ENCODE data around the gene EEF1A2.

The EEF1A2 gene

DNA sequence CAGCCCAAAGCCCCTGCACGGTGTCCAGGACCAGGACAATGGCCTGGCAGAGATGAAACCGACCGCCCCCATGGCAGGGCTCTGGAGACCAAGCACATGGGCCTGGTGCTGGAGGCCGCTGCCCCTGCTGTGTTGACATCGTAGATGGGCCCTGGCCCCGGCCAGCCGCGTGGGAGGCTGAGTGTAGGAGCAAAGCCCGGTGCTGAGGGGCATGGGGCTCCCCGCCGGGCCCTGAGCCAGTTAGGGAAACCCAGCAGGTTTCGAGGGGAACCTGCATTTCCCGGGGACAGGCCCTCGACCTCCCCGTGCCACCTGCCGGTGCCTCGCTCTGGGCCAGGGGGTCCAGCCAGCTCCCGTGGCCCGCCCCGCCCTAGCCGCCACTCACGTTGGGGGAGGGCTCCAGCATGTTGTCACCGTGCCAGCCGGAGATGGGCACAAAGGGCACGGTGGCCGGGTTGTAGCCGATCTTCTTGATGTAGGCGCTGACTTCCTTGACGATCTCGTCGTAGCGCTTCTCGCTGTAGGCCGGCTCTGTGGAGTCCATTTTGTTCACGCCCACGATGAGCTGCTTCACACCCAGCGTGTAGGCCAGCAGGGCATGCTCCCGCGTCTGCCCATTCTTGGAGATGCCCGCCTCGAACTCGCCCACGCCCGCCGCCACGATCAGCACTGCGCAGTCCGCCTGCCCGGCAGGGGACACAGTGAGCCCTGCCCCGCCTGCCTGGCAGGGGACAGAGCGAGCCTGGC, 4.3 kb downstream of the EEF1A2 start:
- TF ChIP-seq, protein P1, sequence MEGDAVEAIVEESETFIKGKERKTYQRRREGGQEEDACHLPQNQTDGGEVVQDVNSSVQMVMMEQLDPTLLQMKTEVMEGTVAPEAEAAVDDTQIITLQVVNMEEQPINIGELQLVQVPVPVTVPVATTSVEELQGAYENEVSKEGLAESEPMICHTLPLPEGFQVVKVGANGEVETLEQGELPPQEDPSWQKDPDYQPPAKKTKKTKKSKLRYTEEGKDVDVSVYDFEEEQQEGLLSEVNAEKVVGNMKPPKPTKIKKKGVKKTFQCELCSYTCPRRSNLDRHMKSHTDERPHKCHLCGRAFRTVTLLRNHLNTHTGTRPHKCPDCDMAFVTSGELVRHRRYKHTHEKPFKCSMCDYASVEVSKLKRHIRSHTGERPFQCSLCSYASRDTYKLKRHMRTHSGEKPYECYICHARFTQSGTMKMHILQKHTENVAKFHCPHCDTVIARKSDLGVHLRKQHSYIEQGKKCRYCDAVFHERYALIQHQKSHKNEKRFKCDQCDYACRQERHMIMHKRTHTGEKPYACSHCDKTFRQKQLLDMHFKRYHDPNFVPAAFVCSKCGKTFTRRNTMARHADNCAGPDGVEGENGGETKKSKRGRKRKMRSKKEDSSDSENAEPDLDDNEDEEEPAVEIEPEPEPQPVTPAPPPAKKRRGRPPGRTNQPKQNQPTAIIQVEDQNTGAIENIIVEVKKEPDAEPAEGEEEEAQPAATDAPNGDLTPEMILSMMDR (IDR thresholded peaks at IDR 0.05; ENCODE audit: low read length, missing control alignments), result no peak
- H3K4me3 ChIP-seq (replicated peaks; ENCODE audit: low read depth, low read length), result no peak overlapping the region
- DNase-seq (ENCODE audit: low read depth), result no peak

DNA sequence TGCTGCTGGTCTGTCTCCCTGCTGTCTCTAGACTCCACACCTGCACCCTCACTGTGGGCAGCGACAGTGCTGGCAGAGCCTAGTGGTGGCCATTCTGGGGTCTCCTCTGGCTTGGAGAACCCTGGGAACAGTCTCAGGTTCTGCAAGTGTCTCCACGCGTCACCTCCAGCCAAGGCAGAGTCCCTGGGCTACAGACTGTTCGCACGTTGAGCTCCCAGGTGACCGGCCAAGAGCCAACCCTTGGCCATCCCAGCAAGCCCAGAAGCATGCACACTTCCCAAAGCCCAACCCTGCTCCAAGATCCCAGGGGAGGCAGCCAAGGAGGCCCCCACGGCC, 4.8 kb downstream of the EEF1A2 start:
- no peak for DNase-seq (ENCODE audit: low read depth)
- TF ChIP-seq, protein P1 (IDR thresholded peaks at IDR 0.05; ENCODE audit: low read length, missing control alignments), result no peak
- no peak overlapping the region for H3K4me3 ChIP-seq (replicated peaks; ENCODE audit: low read depth, low read length)

DNA sequence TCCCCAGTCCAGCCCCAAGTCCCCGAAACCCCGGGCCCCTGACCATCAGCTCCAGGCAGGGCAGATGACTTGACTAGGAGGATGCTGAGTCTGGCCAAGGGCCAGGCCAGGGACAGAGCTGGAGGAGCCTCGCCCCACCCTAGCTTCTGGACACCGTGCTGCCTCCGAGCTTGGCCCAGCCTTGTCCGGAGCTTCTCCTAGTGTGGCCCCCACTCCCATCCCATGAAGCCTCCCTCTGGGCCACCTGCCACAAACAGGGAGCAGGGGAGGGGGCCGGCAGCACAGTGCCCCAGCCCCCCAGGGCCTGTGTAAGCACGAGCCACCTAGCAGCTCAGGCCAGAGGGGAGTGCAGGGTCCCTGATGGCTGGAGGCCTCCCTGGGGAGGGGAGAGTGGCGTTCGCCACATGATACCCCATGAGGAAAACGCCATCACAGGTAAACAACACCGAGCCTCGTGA, 5.3 kb downstream of the EEF1A2 start:
- no peak overlapping the region for H3K4me3 ChIP-seq (replicated peaks; ENCODE audit: low read depth, low read length)
- TF ChIP-seq, protein P1 (IDR thresholded peaks at IDR 0.05; ENCODE audit: low read length, missing control alignments), result no peak
- DNase-seq (ENCODE audit: low read depth), result no peak

DNA sequence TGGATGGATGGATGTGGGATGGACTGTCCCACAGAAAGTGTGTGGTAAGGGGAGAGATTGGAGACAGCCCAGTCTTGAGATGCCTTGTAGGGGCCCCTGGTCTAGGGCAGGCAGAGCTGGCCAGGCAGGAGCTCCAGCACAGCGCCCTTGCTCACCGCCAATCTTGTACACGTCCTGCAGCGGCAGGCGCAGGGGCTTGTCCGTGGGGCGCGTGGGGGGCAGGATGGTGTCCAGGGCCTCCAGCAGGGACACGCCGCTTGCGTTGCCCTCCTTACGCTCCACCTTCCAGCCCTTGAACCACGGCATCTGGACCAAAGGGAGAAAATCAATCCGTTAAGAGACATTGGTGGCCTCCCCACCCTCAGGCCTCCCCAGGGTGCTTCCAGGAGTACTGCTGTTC, 5.9 kb downstream of the EEF1A2 start:
- H3K4me3 ChIP-seq (replicated peaks; ENCODE audit: low read depth, low read length), result no peak overlapping the region
- TF ChIP-seq, protein P1 (IDR thresholded peaks at IDR 0.05; ENCODE audit: low read length, missing control alignments), result no peak
- no peak for DNase-seq (ENCODE audit: low read depth)

DNA sequence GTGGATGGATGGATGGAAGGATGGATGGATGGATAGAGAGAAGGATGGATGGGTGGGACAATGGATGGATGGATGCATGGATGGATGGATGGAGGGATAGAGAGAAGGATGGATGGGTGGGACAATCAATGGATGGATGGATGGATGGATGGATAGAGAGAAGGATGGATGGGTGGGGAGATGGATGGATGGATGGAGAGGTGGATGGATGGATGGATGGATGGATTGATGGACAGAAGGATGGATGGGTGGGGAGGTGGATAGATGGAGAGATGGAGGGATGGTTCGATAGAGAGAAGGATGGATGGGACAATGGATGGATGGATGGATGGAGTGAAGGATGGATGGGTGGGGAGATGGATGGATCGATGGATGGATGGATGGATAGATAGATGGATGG, 6.4 kb downstream of the EEF1A2 start:
- H3K4me3 ChIP-seq (replicated peaks; ENCODE audit: low read depth, low read length), result no peak overlapping the region
- DNase-seq (ENCODE audit: low read depth), result no peak
- TF ChIP-seq, protein P1 (IDR thresholded peaks at IDR 0.05; ENCODE audit: low read length, missing control alignments), result no peak

DNA sequence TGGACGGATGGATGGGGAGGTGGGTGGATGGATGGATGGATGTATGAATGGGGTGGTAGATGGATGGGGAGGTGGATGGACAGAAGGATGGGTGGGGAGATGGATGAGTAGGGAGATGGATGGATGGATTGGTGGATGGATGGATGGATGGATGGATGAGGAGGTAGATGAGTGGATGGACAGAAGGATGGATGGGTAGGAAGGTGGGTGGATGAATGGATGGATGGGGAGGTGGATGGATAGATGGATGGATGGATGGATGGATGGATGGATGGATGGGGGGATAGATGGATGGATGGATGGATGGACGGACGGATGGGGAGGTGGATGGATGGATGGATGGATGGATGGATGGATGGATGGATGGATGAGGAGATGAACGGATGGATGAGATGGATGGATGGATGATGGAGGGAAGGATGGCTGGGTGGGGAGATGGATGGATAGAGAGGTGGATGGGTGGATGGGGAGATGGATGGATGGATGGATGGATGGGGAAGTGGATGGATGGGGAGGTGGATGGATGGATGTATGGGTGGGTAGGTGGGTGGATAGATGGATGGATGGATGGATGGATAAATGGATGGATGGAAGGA, 7.2 kb downstream of the EEF1A2 start:
- H3K4me3 ChIP-seq (replicated peaks; ENCODE audit: low read depth, low read length), result no peak overlapping the region
- TF ChIP-seq, protein P1 (IDR thresholded peaks at IDR 0.05; ENCODE audit: low read length, missing control alignments), result no peak

DNA sequence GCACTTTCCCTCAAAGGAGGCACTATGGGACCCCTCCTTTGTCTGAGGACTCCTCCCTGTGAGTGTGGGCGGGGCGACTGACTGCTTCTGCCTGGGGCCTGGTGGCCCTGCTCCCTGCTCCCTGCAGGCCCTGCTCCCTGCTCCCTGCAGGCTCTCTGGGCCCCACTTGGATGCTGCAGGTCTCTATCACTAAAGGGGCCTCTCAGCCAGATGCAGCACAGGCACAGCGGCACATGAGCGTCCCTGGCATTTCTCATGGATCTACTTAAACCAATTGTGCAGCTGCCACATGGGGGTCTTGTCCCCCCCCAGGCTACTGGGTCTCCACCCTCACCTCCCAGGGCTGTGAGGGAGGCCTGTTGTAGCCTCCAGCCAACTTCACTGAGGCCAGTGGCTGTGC, 7.8 kb downstream of the EEF1A2 start:
- TF ChIP-seq, protein P1 (IDR thresholded peaks at IDR 0.05; ENCODE audit: low read length, missing control alignments), result no peak
- DNase-seq (ENCODE audit: low read depth), result no peak
- H3K4me3 ChIP-seq (replicated peaks; ENCODE audit: low read depth, low read length), result no peak overlapping the region

More for the DNA sequence above, 7.2 kb downstream of the EEF1A2 start:
- no peak for DNase-seq (ENCODE audit: low read depth)
